Upper lobe of right lung (tissue), 1 donor: ENCODE measurements around the gene BTC. TPM values are rescaled to one million over a fixed set of nuclear protein-coding genes. Genes with fewer than 3 reads are reported as not detected.
"Not testable (repeated sequence)": the region's sequence is repeated elsewhere in the genome, so short reads cannot be mapped to it uniquely, and the experiment has no call there.

Experiments used
- ATAC-seq: fragments of 200-7000 bp; cut with Tn5 transposase; one replicate; pipeline ENCODE4 v1.9.1; 2020; ENCODE audit warnings: mild to moderate bottlenecking, moderate library complexity
- DNase-seq: peaks from one replicate; pipeline ENCODE4 v3.0.0-alpha.2; 2020
- H3K27ac ChIP-seq: fragments of 200-600 bp; one replicate; pipeline ENCODE4 v1.8.0; 2022
- H3K27me3 ChIP-seq: fragments of 200-600 bp; one replicate; pipeline ENCODE4 v1.8.0; 2022; ENCODE audit warnings: mild to moderate bottlenecking
- H3K36me3 ChIP-seq: fragments of 200-600 bp; one replicate; pipeline ENCODE4 v1.8.0; 2022
- H3K4me1 ChIP-seq: fragments of 200-600 bp; one replicate; pipeline ENCODE4 v1.8.0; 2022
- H3K4me3 ChIP-seq: fragments of 200-600 bp; one replicate; pipeline ENCODE4 v1.8.0; 2022; ENCODE audit warnings: mild to moderate bottlenecking
- H3K9me3 ChIP-seq: fragments of 200-600 bp; one replicate; pipeline ENCODE4 v1.8.0; 2022
- CTCF ChIP-seq: fragments of 200-600 bp; IDR thresholded peaks from one replicate; pipeline ENCODE4 v1.8.0; 2022; ENCODE audit warnings: antibody characterized with exemption
- intact Hi-C: fragments of 100-400 bp; cut with DNase I; formaldehyde crosslinking; loops from one replicate; pipeline ENCODE4 v1.11.0; 2022
- total RNA-seq: library from RNA; stranded (reverse); fragmentation: NEBNext Ultra II Directional; extraction: Animal tissue kit (Norgen Biotek cat#: 25700); gene quantifications from one replicate; pipeline ENCODE4 v1.2.1, GENCODE V29; 2021
- donor health status: DM: no; HTN: yes; CAD: no; lungs with severe emphysema.

Gene BTC
- total RNA-seq, 1 donor from 2014 or later = 3.4 TPM

GRCh38 chr4:74822603-74823002 is 28.3 kb upstream of the BTC start:
- no peak overlapping the region for H3K27ac ChIP-seq
- no peaks in the 10 kb centered on the region for H3K27me3 ChIP-seq
- DNase-seq (no peak), ATAC-seq (no peak)
- H3K9me3 ChIP-seq = no peaks in the 10 kb centered on the region
- H3K36me3 ChIP-seq = no peaks in the 10 kb centered on the region
- H3K4me3 ChIP-seq = no peak overlapping the region
- no peak for TF ChIP-seq CTCF
- intact Hi-C loops = no loop called here
- no peaks in the 10 kb centered on the region for H3K4me1 ChIP-seq

- Histone ChIP-seq H3K4me3 (no peak overlapping the region), H3K4me1 (no peaks in the 10 kb centered on the region), H3K27me3 (no peaks in the 10 kb centered on the region), H3K36me3 (no peaks in the 10 kb centered on the region), H3K27ac (no peak overlapping the region), H3K9me3 (no peaks in the 10 kb centered on the region)
- no peak for TF ChIP-seq CTCF
- intact Hi-C loops = no loop called here
- DNase-seq (no peak), ATAC-seq (no peak)
Observed at GRCh38 chr4:74821541-74821940, 27.2 kb upstream of the BTC start.

- no peak for TF ChIP-seq CTCF
- H3K27ac ChIP-seq = no peak overlapping the region
- no peak overlapping the region for H3K4me3 ChIP-seq
- intact Hi-C loops = no loop called here
- no peaks in the 10 kb centered on the region for H3K27me3 ChIP-seq
- H3K4me1 ChIP-seq = no peaks in the 10 kb centered on the region
- H3K36me3 ChIP-seq = no peaks in the 10 kb centered on the region
- ATAC-seq = no peak
- H3K9me3 ChIP-seq = no peaks in the 10 kb centered on the region
- no peak for DNase-seq
Observed at GRCh38 chr4:74814052-74814451, 19.7 kb upstream of the BTC start.

GRCh38 chr4:74812056-74812455 is 17.7 kb upstream of the BTC start:
- H3K27ac ChIP-seq, H3K4me3 ChIP-seq, H3K27me3 ChIP-seq, H3K36me3 ChIP-seq, DNase-seq, H3K9me3 ChIP-seq, ATAC-seq, intact Hi-C loops, H3K4me1 ChIP-seq: not testable (repeated sequence)

- Histone ChIP-seq H3K9me3 (no peaks in the 10 kb centered on the region), H3K36me3 (no peaks in the 10 kb centered on the region), H3K27me3 (no peaks in the 10 kb centered on the region), H3K27ac (no peak overlapping the region), H3K4me1 (no peaks in the 10 kb centered on the region), H3K4me3 (no peak overlapping the region)
- ATAC-seq = peak; percentile 72
- intact Hi-C loops = no loop called here
- no peak for DNase-seq
- no peak for TF ChIP-seq CTCF
Observed at GRCh38 chr4:74805601-74806000, 11.3 kb upstream of the BTC start.

GRCh38 chr4:74800310-74800709 is 6.0 kb upstream of the BTC start:
- no peaks in the 10 kb centered on the region for H3K4me1 ChIP-seq
- DNase-seq = no peak
- ATAC-seq = no peak
- TF ChIP-seq CTCF = no peak
- no peak overlapping the region for H3K4me3 ChIP-seq
- H3K27ac ChIP-seq = no peak overlapping the region
- H3K36me3 ChIP-seq = no peaks in the 10 kb centered on the region
- H3K9me3 ChIP-seq = no peaks in the 10 kb centered on the region
- H3K27me3 ChIP-seq = no peaks in the 10 kb centered on the region
- intact Hi-C loops = no loop called here
